NT2/D1 (cell line): ENCODE measurements around the gene KIR3DL2.
"Not testable (repeated sequence)": the region's sequence is repeated elsewhere in the genome, so short reads cannot be mapped to it uniquely, and the experiment has no call there.

ENCODE experiments used
- DNase-seq: peaks from one replicate; pipeline ENCODE4 v3.0.0-alpha.2; 2011; ENCODE audit warnings: low read depth, low spot score
- H3K27me3 ChIP-seq: 2 replicates; pipeline ENCODE4 v1.6.0; 2011; ENCODE audit warnings: mild to moderate bottlenecking; ENCODE audit not compliant: insufficient read length, insufficient read depth
- H3K36me3 ChIP-seq: 2 replicates; pipeline ENCODE4 v1.6.1; 2011; ENCODE audit warnings: mild to moderate bottlenecking, low read length, mixed read lengths; ENCODE audit not compliant: insufficient read depth, insufficient read length
- H3K4me1 ChIP-seq: 2 replicates; pipeline ENCODE4 v1.5.1; 2011; ENCODE audit not compliant: insufficient read depth, insufficient read length
- H3K4me3 ChIP-seq: 2 replicates; pipeline ENCODE4 v1.5.1; 2011; ENCODE audit warnings: low read depth; ENCODE audit not compliant: insufficient read length
- H3K9ac ChIP-seq: 2 replicates; pipeline ENCODE4 v1.6.0; 2011; ENCODE audit warnings: low read depth; ENCODE audit not compliant: insufficient read length
- H3K9me3 ChIP-seq: 2 replicates; pipeline ENCODE4 v1.5.1; 2011; ENCODE audit warnings: mild to moderate bottlenecking, low read length; ENCODE audit not compliant: insufficient read depth
- SUZ12 ChIP-seq: IDR thresholded peaks from 2 replicates; pipeline ENCODE4 v1.6.1; 2011; ENCODE audit not compliant: insufficient read length, insufficient read depth; ENCODE audit errors: extremely low read depth
- YY1 ChIP-seq: IDR thresholded peaks from 2 replicates; pipeline ENCODE4 v1.6.1; 2011; ENCODE audit not compliant: insufficient read length, insufficient read depth
- ZNF274 ChIP-seq: IDR thresholded peaks from 2 replicates; pipeline ENCODE4 v1.6.1; 2011; ENCODE audit warnings: mild to moderate bottlenecking, low read depth, low read length

Gene KIR3DL2

GRCh38 chr19:54850930-54851329 is 687 bp downstream of the KIR3DL2 start:
- Histone ChIP-seq H3K4me1 (no peaks in the 10 kb centered on the region), H3K36me3 (no peaks in the 10 kb centered on the region), H3K9ac (no peak overlapping the region), H3K4me3 (no peak overlapping the region), H3K9me3 (no peaks in the 10 kb centered on the region), H3K27me3 (peaks cover 29% of the 10 kb centered on the region)
- DNase-seq, result no peak
- no peak for TF ChIP-seq ZNF274

GRCh38 chr19:54851353-54851752 is 1.1 kb downstream of the KIR3DL2 start:
- no peak for DNase-seq
- peaks cover 29% of the 10 kb centered on the region for H3K27me3 ChIP-seq
- no peak overlapping the region for H3K4me3 ChIP-seq
- no peaks in the 10 kb centered on the region for H3K9me3 ChIP-seq
- TF ChIP-seq SUZ12 (no peak), ZNF274 (no peak), YY1 (no peak)
- no peaks in the 10 kb centered on the region for H3K4me1 ChIP-seq
- H3K36me3 ChIP-seq, result no peaks in the 10 kb centered on the region
- no peak overlapping the region for H3K9ac ChIP-seq

DNA sequence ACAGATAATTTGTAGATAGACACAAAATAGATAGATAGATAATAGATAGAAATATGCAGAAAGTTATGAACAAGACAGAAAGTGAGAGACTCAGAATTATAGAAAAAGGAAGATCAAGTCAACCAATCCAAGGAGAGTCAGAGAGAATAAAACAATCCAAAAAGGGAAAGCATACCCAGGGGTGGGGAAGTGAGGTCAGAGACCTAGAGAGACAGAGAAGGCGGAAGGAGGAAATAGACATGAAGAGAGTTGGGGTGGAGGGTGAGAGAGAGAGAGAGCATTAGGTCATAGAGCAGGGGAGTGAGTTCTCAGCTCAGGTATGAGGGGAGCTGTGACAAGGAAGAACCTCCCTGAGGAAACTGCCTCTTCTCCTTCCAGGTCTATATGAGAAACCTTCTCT is 5.0 kb downstream of the KIR3DL2 start:
- H3K36me3 ChIP-seq, DNase-seq, H3K9ac ChIP-seq, H3K9me3 ChIP-seq, H3K4me3 ChIP-seq, H3K4me1 ChIP-seq: not testable (repeated sequence)
- peaks cover 36% of the 10 kb centered on the region for H3K27me3 ChIP-seq

GRCh38 chr19:54858476-54858875 is 8.2 kb downstream of the KIR3DL2 start:
- H3K9me3 ChIP-seq, DNase-seq, H3K9ac ChIP-seq, H3K4me3 ChIP-seq, H3K36me3 ChIP-seq, H3K4me1 ChIP-seq: not testable (repeated sequence)
- H3K27me3 ChIP-seq, result peaks cover 33% of the 10 kb centered on the region

- H3K36me3 ChIP-seq, H3K4me1 ChIP-seq, H3K9me3 ChIP-seq, H3K9ac ChIP-seq, H3K4me3 ChIP-seq, DNase-seq: not testable (repeated sequence)
- H3K27me3 ChIP-seq, result peaks cover 25% of the 10 kb centered on the region
Measured at GRCh38 chr19:54859421-54859820, 9.2 kb downstream of the KIR3DL2 start.

DNA sequence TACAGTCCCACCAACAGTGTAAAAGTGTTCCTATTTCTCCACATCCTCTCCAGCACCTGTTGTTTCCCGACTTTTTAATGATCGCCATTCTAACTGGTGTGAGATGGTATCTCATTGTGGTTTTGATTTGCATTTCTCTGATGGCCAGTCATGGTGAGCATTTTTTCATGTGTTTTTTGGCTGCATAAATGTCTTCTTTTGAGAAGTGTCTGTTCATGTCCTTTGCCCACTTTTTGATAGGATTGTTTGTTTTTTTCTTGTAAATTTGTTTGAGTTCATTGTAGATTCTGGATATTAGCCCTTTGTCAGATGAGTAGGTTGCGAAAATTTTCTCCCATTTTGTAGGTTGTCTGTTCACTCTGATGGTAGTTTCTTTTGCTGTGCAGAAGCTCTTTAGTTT is 13.2 kb downstream of the KIR3DL2 start:
- H3K9ac ChIP-seq, H3K4me3 ChIP-seq, DNase-seq, H3K4me1 ChIP-seq, H3K36me3 ChIP-seq, H3K9me3 ChIP-seq: not testable (repeated sequence)
- peaks cover 24% of the 10 kb centered on the region for H3K27me3 ChIP-seq

DNA sequence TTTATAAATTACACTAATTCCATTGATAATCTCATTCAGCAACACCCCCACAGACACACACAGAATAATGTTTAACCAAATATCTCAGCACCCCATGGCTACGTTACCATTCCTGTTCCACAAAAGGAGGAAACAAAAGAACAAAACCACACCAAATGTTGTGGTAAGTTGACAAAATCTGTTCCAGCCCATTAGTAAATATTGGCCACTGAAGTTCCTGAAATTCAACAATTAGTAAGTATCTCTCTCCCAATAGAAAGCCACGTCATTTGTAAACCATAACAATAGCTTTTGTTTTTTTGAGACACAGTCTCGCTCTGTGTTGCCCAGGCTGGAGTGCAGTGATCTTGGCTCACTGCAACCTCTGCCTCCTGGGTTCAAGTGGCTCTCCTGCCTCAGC is 21.5 kb downstream of the KIR3DL2 start:
- Histone ChIP-seq H3K9me3 (no peaks in the 10 kb centered on the region), H3K36me3 (no peaks in the 10 kb centered on the region), H3K27me3 (peaks cover 4% of the 10 kb centered on the region), H3K4me1 (no peaks in the 10 kb centered on the region), H3K9ac (no peak overlapping the region), H3K4me3 (no peak overlapping the region)
- no peak for DNase-seq
- TF ChIP-seq SUZ12 (no peak), YY1 (no peak), ZNF274 (no peak)

GRCh38 chr19:54873990-54874389 is 23.7 kb downstream of the KIR3DL2 start, which contains the start of gene FCAR:
Gene FCAR, plus strand, starts transcription at chr19:54874235. Its CDS starts 55 bp downstream, at chr19:54874290.
- Histone ChIP-seq H3K36me3 (no peaks in the 10 kb centered on the region), H3K4me1 (no peaks in the 10 kb centered on the region)

More at GRCh38 chr19:54873990-54874389, 23.7 kb downstream of the KIR3DL2 start, which contains the start of gene FCAR:
- Histone ChIP-seq H3K27me3 (peaks cover 4% of the 10 kb centered on the region), H3K9ac (no peak within 1 kb of the TSS), H3K4me3 (no peak within 1 kb of the TSS), H3K9me3 (no peaks in the 10 kb centered on the region)
- no peak for DNase-seq
- TF ChIP-seq ZNF274, result no peak
- no peak for TF ChIP-seq YY1
- TF ChIP-seq SUZ12, result no peak
